ENCODE data around the gene ARHGAP32.

- TF ChIP-seq CTCF (IDR thresholded peaks at IDR 0.05; ENCODE audit: low read depth, low read length, poor library complexity, severe bottlenecking) = no peak
- no peak for TF ChIP-seq EZH2phosphoT487 (IDR thresholded peaks at IDR 0.05; ENCODE audit: borderline replicate concordance, low read length)
These were observed 223.2 kb downstream of the ARHGAP32 start for GRCh38 chr11:128968916-128969315.

All from DOHH2 (cell line).